NCI-H1105 (cell line): ENCODE data around the gene UBE2M.

Source experiments
- DNase-seq: peaks from one replicate; lab custom pipeline; 2025; lab: John Stamatoyannopoulos, UW

The UBE2M gene

DNA sequence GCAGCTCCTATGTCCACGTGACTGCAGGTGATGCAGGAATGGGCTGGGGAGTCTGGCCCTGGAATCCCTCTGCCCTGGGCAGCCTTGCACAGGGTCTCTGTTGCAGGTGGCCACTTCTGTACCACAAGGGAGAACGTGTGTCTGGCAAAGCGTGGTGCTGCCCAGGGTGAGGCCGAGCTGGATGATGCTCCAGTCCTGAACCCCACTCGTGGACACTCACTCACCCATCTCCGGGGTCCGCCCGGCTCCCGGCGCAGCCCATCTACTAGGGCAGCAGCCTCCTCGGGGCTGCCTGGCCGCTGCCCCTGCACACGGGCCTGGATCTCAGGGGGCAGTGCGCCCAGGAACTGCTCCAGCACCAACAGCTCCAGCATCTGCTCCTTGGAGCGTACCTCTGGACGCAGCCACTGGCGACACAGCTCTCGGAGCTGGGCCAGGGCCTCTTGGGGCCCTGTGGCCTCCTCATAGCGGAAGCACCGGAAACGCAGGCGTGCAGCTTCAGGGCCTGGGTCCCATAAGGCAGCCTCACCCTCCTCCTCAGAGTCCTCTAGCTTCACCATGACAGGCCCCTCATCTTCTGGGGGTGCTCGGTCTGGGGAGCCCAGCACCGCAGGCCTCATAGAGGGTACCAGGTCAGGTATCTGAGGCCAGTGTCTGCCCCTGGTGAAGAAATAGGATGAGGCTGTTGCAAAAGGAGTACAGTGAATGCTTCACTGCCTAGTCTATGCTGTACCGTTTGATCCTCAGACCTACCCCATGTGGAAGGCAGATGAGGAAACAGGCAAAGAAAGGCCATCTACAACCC, 12.6 kb upstream of the UBE2M start:
- no peak for DNase-seq

GRCh38 chr19:58569943-58570670, 11.7 kb upstream of the UBE2M start:
- DNase-seq, result no peak

- DNase-seq, result no peak
These were observed 11.0 kb upstream of the UBE2M start for GRCh38 chr19:58569191-58569942.

- DNase-seq, result no peak
These were observed 10.2 kb upstream of the UBE2M start for GRCh38 chr19:58568453-58569130.

- no peak for DNase-seq
These were observed 8.6 kb upstream of the UBE2M start for GRCh38 chr19:58566989-58567388.

GRCh38 chr19:58563823-58564222, 5.4 kb upstream of the UBE2M start:
- no peak for DNase-seq

- no peak for DNase-seq
These were observed 4.7 kb upstream of the UBE2M start for GRCh38 chr19:58563034-58563573.

DNA sequence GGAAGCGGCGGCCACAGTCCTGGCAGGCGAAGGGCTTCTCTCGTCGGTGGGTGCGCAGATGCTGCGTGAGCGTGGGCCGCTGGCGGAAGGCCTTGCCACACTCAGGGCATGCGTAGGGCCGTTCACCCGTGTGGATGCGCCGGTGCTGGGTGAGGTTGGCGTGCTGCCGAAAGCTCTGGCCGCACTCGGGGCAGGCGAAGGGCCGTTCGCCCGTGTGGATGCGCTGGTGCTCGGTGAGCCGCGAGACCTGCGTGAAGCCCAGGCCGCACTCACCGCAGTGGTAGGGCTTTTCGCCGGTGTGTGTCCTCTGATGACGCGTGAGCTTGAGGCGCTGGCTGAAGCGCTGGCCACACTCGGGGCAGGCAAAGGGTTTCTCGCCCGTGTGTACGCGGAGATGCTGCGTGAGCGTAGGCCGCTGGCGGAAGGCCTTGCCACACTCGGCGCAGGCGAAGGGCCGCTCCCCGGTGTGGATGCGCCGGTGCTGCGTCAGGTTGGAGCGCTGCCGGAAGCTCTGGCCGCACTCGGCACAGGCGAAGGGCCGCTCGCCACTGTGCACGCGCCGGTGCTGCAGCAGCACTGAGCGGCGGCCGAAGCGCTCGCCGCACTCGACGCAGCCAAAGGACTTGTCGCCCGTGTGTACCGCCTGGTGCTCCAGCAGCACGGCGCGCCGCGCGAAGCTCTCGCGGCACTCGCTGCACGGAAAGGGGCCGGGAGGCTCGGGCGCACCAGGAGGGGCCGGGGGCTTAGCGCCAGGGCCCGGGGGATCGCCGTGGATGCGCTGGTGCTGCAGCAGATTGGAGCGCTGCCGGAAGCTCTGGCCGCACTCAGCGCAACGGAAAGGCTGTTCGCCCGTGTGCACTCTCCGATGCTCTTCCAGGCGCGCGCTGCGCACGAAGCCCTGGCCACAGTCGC, 4.0 kb upstream of the UBE2M start:
- no peak for DNase-seq

DNA sequence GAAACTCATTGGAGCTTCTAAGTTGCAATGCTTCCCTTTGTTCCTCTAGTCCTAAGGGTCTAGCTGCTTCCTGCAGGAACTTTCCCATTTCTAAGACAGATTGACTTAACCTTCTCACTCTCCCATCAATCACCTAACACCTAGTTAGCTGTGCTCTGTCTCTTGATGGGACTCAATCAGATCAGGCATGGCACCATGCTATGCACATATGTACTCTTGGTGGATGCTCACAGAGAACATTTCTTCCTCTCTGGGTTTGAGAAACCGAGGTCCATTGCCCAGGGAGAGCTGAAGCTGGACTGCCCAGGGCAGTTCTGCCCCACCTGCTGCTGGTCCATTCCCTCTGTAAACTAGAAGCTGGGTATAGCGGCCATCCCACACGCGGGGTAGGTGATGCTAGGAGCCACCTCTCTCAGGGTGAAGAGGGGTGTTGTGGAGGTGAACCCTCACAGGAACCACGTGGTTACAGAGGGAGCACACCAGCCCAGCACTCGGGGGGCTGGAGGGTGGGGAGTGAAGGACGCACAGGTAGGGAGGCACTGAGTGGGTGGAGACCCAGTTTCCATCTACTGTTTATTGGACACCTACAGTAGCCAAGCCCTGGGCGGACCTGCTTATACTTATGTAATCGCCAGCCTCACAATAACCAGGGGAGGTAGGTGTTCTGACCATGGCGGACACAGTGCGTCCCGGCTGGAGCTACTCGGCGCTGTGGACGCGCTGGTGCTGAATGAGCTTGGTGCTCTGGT, 3.1 kb upstream of the UBE2M start:
- no peak for DNase-seq

DNA sequence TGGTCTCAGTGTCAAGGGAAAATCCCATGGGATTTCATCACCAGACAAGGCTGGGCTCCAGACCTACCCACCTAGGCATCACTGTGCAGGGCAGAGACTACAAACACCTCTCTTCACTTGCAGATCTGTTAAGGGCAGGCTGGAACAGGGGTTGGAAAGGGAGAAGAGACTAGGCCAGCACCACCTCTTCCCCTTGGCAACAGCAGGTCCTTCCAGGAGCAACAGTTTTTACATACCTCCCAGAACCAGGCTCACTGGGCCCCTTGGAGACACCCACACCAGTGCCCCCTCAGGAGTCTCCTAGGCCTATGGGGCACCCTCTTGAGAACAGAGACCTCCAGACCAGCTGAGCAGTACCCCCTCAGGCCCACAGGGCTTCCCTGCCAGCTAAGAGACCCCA, 2.5 kb upstream of the UBE2M start:
- DNase-seq, result no peak

DNA sequence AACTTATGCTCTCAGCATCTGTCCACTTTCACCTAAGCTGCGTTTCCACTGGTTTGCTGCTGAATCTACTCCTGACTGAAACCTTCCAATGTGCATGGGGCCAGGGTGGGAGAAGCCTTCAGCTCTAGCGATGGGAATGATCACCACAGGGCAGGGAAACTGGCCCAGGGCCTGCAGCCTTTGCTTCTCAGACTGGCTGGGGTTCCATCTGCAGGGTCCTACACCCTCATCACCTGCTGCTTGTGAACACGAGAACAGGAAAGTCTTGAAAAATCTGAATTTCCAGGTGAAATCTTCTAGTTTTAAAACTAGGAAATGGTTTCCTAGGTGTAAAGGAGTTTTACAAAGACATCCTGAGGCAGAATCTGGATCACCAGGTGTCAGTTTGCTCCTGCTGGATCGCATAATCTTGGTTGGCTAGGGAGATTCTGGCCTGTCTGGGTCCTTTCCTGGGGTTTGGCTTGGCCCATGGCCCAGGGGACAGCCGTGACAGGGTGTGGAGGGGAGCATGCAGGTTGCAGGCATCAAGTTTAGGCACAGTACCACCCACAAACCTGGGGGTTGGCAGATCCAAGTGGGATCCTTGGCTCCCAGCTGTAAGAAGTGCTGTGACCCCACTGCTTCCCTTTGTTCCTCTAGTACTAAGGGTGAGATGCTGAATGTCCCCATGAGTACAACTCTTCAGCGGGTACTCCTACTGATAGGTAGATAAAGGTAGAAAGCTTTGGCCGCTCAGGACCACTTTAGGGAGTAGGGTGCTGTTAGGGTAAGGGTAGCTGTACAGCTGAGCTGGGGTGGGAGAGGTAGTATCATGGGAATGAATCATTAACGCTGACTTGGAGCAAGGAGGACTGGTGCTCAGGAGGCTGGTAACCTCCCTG, 1.8 kb upstream of the UBE2M start:
- no peak for DNase-seq

DNA sequence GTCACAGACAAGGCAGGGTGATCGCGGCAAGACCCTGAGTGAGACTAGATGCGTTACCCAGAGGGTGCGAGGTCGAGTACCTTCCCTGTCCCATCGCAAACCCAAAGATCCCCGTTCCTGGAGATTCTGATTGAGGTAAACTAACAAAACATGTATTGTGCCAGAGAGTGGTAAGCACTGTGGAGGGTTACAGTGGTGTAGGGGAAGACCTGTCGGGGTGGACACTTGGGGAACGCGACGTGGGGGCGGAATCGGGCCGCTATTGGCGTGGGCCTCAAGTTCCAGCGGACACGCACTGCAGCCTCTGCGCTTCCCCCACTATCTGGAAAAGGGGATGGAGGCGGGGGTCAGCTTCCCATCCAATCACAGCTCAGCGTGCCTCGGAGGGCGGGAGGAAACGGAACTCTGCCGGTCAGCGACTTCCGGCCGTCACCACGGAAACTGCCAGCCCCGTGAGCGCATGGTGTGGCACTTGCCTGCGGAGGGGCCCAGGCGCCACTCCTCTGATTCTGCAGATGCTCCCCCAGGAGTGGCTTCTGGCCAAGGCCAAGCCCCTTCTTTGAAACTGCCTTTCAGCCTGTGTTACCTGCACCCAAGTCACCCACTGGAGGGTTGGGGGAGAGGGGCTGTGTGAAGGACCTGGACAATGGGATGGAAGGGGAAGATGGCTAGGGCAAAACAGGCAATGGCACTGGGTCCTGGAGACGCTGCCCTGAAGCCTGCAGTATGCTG, 1.0 kb upstream of the UBE2M start:
- no peak for DNase-seq

DNA sequence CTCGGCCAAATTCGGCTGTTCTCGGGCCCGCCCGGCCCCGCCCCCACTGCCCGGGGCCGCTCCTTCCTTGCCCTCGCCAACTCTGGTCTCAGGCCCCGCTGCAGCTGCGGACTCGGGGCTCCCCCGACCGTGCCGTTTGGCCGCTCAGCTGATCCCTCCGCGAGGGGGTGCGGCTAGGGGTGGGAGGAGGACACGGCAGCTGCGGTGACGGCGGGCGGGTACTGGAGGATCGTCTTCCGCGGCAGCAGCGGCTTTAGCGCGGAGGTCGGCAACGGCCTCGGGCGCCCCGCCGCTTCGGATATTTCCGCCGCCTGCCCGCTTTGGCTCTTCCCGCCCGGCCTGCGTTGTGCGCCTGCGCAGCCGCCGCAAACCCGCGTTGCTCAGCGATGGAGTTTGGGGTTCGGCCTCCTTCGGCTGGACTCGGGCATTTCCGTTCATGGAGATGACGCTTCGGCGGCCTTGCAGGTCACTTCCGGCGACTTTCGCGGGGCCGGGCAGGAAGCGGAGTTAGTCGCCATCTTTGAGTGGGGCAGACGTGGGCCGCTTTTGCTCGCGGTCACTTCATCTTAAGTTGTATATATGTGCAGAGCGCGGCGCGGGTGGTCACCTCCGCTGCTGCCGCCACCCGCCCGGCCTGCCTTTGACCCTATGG, 338 bp upstream of the UBE2M start:
- DNase-seq, result no peak

DNA sequence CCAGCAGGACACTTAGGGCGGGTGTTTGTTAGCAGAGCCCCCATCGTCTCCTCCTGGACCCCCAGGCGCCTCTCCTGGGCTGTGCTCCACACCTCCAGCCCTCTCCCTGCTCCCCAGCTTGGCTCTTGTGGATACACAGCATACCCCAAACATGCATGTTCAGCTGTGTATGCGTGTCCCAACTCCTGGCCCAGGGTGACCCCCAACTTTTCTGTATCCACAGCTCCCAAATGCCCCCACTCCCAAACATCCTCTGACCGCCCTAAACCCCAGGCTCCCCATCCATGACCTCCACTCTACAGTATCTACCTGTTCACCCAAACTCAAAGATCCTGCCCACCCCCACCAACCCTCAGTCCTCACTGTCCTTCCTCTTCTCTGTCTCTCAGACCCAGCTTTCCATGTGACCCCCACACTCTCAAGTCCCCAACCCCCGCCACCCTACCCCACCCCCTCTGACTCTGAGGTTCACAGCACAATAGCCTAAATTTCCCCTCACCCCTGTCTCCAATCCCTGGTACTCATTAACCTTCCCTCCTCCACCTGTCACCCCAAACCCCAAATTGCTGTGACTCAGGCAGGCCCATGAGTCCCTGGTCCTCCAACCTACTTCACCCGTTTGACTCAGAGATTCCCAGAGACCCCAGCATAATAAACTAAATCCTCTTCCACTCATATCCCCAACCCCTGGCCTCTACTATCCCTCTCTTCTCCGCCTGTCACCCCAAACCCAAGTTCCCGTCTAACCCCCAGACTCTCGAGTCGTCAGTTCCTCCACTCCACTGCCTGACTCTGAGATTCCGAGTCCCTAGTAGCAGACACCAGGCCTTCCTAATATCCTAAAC, 968 bp downstream of the UBE2M start:
- DNase-seq, result no peak

GRCh38 chr19:58556622-58557220, 1.7 kb downstream of the UBE2M start:
- no peak for DNase-seq

DNA sequence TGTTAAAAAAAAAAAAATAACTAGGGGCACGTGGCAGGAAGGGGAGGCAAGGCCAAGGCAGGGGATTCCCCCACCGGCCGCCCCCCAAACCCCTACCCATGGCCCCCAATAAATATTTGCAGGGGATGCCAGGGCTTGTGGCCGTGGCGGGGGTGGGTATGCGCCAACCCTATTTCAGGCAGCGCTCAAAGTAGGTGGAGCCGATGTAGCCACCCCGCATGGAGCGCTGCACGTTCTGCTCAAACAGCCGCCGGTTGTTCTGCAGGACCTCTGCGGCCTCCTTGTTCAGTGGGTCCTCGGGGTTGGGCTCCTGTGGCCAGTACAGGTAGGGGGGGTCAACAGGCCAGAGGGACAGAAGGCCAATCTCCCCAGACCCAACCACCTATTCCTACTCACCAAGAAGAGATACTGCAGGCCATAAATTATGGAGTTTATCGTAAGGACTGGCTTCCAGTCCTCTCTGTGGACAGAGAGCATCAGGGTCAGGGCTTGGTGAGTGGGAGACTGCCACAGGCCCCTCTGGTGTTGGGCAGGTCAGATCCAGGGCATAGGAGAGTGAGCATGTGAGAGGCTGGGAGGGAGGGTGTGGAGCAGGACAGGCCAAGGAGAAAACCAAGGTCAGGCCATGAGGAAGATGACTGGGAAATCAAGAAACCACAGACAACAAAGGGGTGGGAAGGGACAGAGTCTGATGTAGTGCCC, 2.3 kb downstream of the UBE2M start:
- DNase-seq, result no peak
